Activated CD4-positive, CD25-positive, alpha-beta regulatory T cell treated with anti-CD3 and anti-CD28 coated beads, Interleukin-2, amount 50 U/mL, for 16 hours (primary cell): ENCODE results near the gene MYO7B.

ENCODE experiments used
- DNase-seq: peaks from one replicate; pipeline ENCODE4 v3.0.0-alpha.2; 2020; ENCODE audit warnings: low read depth, low spot score

MYO7B gene

DNA sequence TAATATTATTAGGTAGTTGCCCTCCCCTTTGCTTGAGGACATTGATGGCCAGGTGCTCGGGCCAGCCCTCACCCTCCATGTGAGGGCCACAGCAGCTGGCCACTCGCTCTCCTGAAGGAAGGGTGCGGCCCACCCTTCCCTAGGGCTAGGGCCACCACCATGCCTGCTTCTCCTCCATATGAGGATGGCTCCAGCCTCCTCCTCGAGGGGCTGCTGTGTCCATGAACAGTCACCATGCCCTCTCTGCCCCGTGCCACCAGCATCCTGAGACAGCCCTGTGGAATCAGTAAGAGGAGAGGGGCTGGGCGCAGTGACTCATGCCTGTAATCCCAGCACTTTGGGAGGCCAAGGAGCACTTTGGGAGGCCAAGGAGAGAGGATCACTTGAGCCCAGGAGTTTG is 112.8 kb downstream of the MYO7B start:
- no peak for DNase-seq

DNA sequence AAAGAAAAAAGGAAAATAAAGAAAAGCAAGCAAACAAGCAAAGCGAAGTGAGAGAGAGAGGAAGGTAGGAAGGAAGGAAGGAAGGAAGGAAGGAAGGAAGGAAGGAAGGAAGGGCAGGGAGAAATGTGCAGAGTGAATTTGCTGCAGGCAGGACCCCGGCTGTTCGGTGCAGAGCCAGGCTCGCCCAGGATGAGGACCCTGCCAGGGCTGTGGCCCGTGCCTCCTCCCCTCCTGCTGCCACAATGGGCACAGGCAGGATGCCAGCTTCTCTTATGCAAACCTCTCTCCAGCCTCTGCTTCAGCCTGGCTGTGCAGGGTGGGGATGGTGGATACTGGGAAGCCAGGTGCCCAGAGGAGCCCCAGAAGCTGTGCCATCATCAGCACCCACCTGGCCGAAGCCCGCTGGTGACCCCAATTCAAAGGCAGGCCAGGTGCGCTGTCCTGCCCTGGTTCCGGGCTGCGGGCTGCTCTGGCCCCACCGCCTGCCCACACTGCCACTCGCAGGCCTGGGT is 113.7 kb downstream of the MYO7B start:
- no peak for DNase-seq

DNA sequence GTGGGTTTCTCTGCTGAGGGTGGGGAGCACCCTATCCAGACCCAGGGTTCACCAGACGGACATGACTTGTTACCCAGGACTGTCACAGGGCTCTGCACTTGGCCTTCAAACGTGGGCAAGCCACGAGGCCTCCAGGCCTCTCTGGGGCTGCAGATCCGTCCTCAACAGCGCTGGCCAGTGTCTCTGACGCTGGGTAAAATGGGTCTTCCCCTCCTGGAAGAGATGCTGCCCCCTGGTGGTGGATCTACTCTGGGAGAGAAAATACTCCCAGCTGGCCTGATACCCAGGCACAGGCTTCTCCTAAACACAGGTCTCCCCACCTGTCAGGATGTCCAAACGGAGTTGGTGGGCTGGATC is 114.2 kb downstream of the MYO7B start:
- peak; percentile 75 for DNase-seq

DNA sequence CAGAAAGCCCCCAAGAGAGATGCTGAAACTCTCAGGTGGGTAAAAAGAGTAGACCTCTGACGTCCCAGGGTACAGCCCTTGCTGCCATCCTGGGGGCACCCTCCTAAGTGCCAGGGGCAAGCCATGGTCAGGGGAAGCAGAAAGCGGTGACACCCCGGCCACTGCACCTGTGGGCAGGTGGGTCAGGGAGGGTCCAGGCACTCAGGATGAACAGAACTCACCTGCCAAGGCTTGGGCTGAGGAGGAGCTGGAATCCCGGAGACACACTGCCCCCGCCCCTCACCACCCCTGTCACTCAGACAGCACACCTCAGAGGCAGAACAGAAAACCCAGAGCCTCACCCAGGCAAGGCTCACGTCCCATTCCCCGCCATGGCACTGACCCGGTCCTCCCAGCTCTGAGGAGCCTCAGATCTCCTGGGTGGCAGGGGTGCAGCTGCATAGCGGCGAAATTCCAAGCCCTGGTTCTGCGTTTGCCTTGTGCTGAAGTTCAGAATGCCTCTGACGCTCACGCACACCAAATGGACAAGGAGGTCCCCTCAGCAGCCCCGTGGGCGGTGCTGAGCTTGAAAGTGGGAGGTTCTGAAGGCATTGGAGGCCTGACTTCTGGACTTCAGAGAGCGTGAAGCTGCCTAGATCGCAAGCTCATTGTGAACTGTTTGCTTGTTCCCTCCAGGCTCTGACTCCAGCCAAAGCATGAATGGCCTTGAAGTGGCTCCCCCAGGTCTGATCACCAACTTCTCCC is 114.7 kb downstream of the MYO7B start:
- DNase-seq: no peak

DNA sequence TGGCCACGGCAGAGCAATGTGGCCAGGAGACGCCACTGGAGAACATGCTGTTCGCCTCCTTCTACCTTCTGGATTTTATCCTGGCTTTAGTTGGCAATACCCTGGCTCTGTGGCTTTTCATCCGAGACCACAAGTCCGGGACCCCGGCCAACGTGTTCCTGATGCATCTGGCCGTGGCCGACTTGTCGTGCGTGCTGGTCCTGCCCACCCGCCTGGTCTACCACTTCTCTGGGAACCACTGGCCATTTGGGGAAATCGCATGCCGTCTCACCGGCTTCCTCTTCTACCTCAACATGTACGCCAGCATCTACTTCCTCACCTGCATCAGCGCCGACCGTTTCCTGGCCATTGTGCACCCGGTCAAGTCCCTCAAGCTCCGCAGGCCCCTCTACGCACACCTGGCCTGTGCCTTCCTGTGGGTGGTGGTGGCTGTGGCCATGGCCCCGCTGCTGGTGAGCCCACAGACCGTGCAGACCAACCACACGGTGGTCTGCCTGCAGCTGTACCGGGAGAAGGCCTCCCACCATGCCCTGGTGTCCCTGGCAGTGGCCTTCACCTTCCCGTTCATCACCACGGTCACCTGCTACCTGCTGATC is 115.4 kb downstream of the MYO7B start:
- DNase-seq: no peak

DNA sequence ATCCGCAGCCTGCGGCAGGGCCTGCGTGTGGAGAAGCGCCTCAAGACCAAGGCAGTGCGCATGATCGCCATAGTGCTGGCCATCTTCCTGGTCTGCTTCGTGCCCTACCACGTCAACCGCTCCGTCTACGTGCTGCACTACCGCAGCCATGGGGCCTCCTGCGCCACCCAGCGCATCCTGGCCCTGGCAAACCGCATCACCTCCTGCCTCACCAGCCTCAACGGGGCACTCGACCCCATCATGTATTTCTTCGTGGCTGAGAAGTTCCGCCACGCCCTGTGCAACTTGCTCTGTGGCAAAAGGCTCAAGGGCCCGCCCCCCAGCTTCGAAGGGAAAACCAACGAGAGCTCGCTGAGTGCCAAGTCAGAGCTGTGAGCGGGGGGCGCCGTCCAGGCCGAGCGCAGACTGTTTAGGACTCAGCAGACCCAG is 115.9 kb downstream of the MYO7B start:
- DNase-seq: no peak

DNA sequence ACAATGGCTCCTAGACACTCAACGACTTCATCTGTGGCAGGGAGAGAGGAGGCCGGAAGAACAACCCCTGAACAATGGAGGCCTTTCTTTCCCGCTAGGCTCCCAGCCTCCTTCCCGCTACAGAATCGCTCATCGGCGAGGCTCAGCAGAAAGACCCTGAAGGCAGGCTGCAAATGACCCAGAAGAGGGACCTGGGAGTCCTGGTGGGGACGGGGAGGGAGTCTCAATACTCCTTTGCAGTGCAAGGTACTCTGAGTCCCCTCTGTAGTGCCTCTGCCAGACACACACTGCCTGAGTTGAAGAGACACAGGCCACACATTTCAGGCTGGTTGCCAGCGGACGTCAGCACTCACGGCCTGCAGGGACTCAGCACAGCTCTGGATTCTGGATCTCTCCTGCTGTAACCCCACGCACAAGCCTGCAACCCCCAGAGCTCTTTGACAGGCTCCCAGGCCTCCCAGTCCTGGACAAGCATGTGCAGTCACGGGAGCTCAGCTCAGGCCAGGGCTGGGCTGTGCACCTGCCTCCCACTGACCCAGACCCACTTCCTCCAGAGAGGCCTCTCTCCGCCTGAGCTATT is 116.6 kb downstream of the MYO7B start:
- no peak for DNase-seq

DNA sequence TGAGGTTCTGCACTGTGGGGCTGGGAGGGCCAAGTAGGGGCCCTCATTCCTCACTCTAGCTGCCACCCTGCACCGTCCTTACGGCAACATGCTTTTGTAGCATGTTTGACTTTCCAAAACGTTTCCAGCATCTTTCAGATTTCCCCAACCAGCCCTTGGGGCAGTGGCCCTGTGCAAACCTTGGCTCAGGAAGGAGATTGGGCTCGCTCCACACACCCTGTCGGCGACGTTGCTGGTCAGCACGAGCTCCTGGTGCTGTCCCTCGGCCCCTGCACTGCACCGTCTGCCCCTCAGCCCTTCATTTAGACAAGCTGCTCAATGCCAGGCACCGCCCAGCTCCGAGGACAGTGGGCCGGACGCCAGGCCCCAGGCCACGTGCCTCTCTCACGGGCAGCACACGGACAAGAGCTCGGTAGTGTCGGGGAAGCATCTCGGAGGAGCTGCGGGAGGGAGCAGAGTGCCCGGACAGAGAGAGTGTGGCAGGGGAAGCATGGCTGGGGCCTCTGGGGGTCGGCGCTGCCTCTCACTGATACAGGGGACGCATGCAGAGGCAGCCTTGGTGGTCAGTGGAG is 117.4 kb downstream of the MYO7B start:
- no peak for DNase-seq

DNA sequence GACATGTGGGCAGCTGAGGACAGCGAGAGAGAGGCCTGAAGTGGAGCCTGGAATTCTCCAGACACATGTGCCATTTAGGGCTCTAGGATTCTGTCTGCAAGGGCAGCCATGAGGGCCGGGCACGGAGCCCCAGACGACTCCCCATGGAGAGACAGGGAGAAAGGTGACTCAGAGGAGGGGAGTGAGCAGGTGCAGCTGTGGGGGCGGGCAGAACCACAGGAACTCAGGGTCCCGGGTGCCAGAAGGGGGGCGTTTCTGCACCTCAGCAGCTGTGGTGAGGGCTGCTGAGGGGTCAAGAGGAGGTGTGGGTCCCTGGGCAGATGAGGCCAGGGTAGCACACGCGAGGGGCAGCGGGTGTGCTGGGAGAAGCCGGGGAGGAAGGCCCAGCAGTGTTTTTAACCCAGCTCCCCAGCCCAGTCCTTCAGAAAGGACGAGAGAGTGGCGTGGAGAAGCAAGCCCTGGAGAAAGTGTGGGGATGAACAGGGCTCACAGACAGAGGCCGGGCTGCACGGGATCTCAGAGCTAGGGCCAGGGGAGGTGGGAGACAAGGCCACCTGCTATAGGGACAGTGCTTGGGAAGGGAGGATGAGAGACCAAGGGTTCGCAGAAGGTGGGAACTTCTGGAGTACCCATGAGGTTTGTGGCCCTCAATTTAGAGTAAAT is 118.1 kb downstream of the MYO7B start:
- DNase-seq: no peak

DNA sequence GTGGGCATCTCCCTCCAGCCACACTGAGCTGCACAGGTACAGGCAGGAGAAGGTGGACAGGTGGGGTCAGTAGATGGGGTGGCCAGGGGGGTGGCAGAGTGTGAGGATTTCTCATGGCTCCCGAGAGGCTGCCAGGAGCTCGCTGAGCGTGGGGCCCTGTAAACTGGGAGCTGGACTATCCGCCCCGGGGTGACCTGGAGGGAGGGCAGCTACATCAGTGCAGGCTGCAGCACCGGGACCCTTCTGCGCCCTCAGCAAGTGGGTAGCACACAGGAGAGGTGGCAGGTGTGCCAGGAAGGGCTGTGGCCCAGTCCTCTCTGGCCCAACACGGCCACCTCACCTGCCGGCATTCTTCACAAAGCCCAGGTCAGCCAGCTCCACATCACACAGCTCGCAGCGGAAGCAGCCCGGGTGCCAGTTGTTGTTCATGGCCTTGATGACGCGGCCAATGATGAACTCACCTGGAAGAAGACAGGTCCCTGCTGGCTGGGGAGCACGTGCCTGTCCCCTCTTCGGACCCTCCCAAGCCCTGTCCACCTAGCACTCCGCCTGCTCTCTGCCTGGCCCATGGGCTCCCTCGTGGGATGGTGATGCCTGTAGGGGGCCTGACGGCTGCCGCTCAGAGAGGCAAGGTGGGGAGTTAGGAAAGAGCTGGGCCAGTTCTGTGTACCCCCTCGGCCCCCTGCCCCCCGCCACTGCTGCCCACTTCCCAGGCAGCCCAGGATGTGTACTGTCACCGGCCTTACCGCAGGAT is 118.8 kb downstream of the MYO7B start:
- no peak for DNase-seq

DNA sequence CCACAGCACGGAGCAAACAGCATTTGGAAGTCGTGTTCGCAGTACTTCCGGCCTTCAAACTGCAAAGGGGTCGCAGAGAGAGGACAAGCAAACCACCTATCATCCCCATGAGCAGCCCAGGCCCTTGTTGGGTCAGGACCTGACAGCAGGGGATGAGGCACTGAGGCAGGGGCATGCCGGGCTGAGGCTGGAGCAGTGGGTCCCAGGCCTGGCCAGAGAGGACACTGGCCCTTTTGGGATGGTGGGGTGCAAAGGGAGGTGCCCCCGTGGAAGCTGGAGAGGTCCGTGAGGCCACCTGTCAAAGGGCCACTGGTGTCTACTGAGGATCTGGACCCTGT is 119.3 kb downstream of the MYO7B start:
- no peak for DNase-seq

DNA sequence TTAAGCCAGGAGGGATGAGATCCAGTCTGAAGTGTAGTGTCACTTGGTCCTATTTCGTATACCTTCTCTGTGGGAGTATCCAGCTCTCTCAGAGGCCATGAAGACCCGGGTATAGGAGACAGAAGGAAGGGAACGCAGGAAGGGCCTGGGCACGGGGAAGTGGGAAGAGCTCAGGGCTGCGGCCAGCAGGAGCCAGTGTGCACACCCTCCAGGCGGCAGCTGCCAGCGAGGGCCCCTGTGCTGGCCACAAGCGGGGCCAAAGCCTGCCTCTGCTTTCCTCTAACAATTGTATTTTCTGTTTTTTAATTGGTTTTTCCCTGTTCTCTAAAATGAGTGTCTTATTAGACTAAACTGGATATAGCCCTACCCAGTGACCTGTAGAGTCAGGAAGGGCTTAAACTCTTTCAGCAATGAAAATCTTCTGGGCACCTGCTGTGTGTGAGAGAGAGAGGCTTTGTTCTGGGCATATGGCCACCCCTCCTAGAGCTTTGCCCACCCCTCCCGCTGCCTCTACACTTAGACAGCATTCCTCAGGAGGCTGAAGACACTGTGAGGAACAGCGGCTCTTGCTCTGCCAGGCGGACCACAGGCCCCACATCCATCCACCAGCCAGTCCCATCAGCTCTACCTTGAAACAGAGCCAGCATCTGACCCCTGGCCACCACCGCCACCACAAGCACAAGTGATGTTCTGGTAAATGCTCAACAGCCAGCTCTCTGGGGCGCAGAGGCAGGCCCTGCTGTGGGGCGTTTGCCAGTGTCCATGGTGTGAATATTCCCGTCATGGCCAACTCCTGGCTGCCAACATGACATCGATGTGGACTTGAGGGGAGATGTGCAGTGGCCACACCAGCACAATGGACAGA is 120.0 kb downstream of the MYO7B start:
- no peak for DNase-seq

DNA sequence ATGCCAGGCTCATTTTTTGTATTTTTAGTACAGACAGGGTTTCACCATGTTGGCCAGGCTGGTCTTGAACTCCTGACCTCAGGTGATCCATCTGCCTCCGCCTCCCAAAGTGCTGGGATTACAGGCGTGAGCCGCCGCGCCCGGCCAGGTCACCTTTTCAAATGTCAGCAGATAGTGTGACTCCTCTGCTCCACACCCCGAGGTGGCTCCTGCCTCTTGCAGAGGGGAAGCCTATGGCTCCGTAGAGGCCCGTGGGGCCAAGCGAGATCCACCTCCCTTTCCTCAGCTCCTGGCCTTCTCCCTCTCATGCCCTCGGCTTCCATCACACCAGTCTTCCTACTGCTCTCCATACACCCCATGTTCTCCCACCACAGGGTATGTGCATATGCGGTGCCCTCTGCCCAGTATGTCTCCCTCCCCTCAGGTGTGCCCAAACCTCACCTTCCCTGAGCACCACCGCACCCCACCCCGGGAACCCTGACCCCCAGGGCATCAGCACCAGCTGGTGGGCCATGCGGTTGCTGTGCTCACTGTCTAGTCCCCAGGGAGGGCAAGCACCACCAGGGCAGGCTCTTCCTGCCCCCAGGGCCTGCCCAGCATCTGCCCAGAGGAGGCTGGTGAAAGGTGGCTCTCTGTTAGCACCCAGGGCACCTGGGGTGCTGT is 121.2 kb downstream of the MYO7B start:
- DNase-seq: no peak

DNA sequence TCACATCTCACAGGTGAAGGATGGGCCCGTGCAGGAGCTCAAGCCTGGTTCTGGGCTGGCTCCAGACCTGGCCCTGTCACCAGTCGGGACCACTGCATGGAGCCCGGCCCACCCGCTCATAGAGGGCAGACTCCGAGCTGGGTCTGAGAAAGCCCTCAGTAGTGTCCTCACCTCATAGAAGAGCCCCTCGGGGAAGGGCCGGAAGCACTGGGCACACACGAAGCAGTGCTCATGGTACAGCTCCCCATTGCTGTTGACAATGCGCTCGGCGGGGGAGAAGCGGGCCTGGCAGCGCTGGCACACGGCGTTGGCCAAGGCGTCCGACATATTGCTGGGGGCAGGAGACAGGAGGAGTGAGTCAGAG is 121.7 kb downstream of the MYO7B start:
- no peak for DNase-seq

DNA sequence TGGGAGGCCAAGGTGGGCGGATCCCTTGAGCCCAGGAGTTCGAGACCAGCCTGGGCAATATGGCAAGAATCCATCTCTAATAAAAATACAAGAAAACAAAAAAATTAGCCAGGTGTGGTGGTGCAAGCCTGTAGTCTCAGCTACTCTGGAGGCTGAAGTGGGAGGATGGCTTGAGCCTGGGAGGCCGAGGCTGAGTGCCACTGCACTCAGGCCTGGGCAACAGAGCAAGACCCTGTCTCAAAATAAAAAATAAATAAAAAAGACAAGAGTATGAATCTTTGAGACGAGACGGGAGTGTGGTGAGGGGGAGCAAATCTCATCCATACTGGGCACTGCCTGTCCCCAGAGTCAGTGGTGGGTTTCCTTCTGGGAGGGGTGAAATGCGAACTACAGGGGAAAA is 122.7 kb downstream of the MYO7B start:
- DNase-seq: no peak

DNA sequence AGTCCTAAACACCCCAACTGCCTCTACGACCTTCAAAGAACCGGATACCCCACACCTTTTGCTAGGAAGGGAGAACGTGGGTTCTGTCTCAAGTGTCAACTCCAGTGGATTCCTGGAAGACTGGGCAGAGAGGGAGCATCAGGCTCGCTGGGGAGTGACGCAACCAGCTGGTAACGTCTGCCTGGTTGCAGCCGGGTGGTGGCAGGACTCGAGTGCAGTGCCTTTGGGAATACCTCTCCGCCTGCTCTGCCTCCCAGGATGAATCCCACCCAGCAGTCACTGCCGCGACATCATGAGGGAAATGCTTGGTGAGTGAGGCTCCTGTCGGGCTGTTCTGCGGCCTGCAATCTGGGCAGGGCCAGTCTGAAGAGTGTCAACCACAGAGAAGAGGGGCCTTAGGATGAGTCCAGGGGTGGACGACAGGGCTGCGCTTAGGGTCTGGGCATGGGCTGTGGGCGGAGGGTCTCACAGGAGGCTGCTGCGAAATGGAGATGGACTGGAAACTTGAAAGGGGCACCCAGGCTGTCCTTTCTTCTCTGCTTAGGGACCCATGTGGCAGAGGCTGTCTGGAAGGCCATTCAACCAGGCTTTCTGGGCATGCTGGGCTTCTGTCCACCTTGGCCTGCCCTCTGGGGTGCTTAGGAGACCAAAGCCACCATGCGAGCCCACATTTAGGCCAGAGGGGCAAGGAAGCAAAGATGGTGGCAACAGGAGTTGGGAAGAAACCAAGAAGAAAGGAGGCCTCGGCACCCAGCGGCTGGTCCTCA is 123.3 kb downstream of the MYO7B start:
- DNase-seq: no peak

DNA sequence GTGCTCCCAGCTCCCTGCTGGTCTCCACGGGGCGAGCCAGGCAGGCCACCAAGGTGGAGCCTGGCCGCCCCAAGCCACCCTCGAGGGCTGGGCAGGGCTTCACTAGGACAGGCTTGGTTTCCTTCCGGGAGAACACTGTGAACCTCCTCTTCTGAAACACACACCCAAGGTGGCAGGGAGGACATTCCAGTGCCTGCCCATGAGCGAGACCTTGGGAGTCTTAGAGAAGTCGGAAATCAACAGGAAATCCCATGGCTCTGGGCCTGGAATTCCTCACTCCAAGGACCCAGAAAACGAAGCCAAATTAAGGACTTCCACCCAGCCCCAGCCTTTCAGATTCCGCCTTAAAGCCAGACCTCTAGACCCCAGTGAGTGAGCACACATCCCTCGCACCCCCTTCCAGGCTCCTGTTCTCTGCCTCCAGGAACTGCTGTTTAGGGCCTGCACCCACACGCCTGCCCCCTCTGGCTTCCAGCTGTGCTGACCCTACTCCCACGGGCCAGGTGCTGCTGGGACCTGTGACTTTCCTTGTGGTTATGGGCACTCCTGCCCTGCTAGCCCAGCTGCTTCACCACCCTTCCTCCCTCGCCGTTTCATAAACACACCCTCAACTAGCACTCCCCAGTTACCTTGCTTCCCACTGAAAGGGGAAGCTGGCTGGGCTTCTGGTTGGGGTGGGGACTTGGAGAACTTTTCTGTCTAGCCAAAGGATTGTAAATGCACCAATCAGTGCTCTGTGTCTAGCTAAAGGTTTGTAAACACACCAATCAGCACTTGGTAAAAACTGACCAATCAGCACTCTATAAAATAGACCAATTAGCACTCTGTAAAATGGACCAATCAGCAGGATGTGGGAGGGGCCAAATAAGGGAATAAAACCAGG is 124.2 kb downstream of the MYO7B start:
- no peak for DNase-seq

DNA sequence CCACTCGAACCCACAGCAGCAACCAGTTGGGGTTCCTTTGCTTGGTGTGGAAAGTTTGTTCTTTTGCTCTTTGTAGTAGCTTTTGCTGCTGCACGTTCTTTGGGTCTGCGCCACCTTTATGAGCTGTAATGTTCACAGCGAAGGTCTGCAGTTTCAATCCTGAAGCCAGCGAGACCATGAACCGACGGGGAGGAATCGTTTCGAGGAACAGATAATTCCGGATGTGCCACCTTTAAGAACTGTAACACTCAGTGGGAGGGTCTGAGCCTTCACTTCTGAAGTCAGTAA is 124.8 kb downstream of the MYO7B start:
- DNase-seq: no peak
